HepG2 (cell line): ENCODE results near the gene ICE2. TPM values are rescaled to one million over a fixed set of nuclear protein-coding genes. Genes with fewer than 3 reads are reported as not detected.
A peak's percentile ranks its signal among the peaks of the same experiment; 100 is the strongest.

Experiments
- ATAC-seq: fragments of 200-7000 bp; cut with Tn5 transposase; 3 replicates; pipeline ENCODE4 v1.9.1; 2020; ENCODE audit warnings: mild to moderate bottlenecking, moderate library complexity
- BruUV-seq: library from RNA; stranded (reverse); fragments of 400-500 nt; replicated peaks from 2 replicates; lab custom pipeline; 2021; lab: Mats Ljungman, UMichigan
- CTCF ChIA-PET: fragments of 300-600 bp; formaldehyde crosslinking; extraction: SDS; loops from one replicate; lab custom pipeline; 2021; ENCODE audit warnings: low total read pairs, inconsistent platforms, low intra/inter-chr PET ratio; lab: Yijun Ruan, JAX
- POLR2A ChIA-PET: fragments of 350-600 bp; sonication (Branson Sonifier 250); formaldehyde crosslinking; loops from one replicate; lab custom pipeline; 2020; ENCODE audit warnings: antibody characterized with exemption, inconsistent platforms; lab: Yijun Ruan, JAX
- DNase-seq: peaks from one replicate; pipeline ENCODE4 v3.0.0-alpha.2; 2015; ENCODE audit warnings: low spot score
- FAIRE-seq: peaks from 3 replicates; lab custom pipeline; 2011; peaks lifted over from hg19 to GRCh38; lab: Jason Lieb, UNC
- H2AFZ ChIP-seq: one replicate; pipeline ENCODE4 v1.6.1; 2011; ENCODE audit warnings: low read length, inconsistent platforms
- H3K27ac ChIP-seq: fragments of 300-600 bp; 3 replicates; pipeline ENCODE4 v1.8.0; 2011; ENCODE audit warnings: mixed run types, mild to moderate bottlenecking, mixed read lengths, low read length, inconsistent platforms; ENCODE audit not compliant: insufficient read depth; ENCODE audit errors: extremely low read length
- H3K27me3 ChIP-seq, 2 experiments: fragments of 200-600 bp in 1 of 2; 2 replicates in 1 of 2; 3 replicates in 1 of 2; pipeline versions ENCODE4 v1.6.0 to v1.8.0; 2011; ENCODE audit warnings: low read length in 2 of 2, mild to moderate bottlenecking in 2 of 2, moderate library complexity in 2 of 2, inconsistent platforms in 1 of 2; ENCODE audit not compliant: insufficient read depth in 2 of 2, control insufficient read depth in 1 of 2
- H3K36me3 ChIP-seq, 2 experiments: fragments of 200-600 bp in 1 of 2; replicated peaks in 1 of 2; 2 replicates in 1 of 2; 3 replicates in 1 of 2; pipeline versions ENCODE4 v1.5.1 to v1.8.0; 2011; ENCODE audit warnings: low read length in 2 of 2, inconsistent platforms in 1 of 2; ENCODE audit not compliant: insufficient read depth in 2 of 2, control insufficient read depth in 1 of 2
- H3K4me1 ChIP-seq: 2 replicates; pipeline ENCODE4 v1.5.1; 2012; ENCODE audit warnings: low read length, inconsistent platforms; ENCODE audit not compliant: insufficient read depth
- H3K4me2 ChIP-seq: 2 replicates; pipeline ENCODE4 v1.6.0; 2011; ENCODE audit warnings: low read depth, low read length, inconsistent platforms
- H3K4me3 ChIP-seq, 3 experiments: fragments of 200-600 bp in 1 of 3; sonication (generic), shearing (Covaris generic) in 1 of 3; replicated peaks in 1 of 3; 2 replicates each; pipeline ENCODE4 v1.5.1; 2011 to 2016; ENCODE audit warnings: low read length in 3 of 3, inconsistent platforms in 2 of 3, low read depth in 2 of 3, mild to moderate bottlenecking in 2 of 3, control low read depth in 1 of 3, mixed read lengths in 1 of 3; ENCODE audit not compliant: insufficient read depth in 1 of 3
- H3K79me2 ChIP-seq: one replicate; pipeline ENCODE4 v1.6.1; 2011; ENCODE audit warnings: low read length, inconsistent platforms; ENCODE audit not compliant: insufficient read depth
- H3K9ac ChIP-seq: 2 replicates; pipeline ENCODE4 v1.6.0; 2011; ENCODE audit warnings: mild to moderate bottlenecking, low read depth, low read length, inconsistent platforms; ENCODE audit not compliant: insufficient read depth
- H3K9me3 ChIP-seq: 2 replicates; pipeline ENCODE4 v1.5.1; 2012; ENCODE audit warnings: mild to moderate bottlenecking, low read length
- H4K20me1 ChIP-seq: 2 replicates; pipeline ENCODE4 v1.6.0; 2011; ENCODE audit warnings: inconsistent platforms, mild to moderate bottlenecking, low read length, moderate library complexity; ENCODE audit not compliant: insufficient read depth
- WGBS: methylation state at CpG from one replicate; pipeline ENCODE4 v1.1.6; 2017; ENCODE audit warnings: low lambda C conversion rate; 5-methylcytosine and 5-hydroxymethylcytosine counted together
- in situ Hi-C: cut with HindIII; loops from 2 replicates; pipeline ENCODE4 v1.10.0; 2017; ENCODE audit warnings: low pct_unique_long_range_greater_than_20kb; ENCODE audit not compliant: extremely low pct_ligation_motif_present
- intact Hi-C: fragments of 100-400 bp; cut with micrococcal nuclease; formaldehyde crosslinking; loops from one replicate; pipeline ENCODE4 v1.10.0; 2022; ENCODE audit not compliant: unreplicated experiment
- polyA plus RNA-seq, 8 experiments: library from polyadenylated mRNA; depleted of rRNA in 3 of 8; stranded (reverse) in 7 of 8; unstranded in 1 of 8; fragments of >200 nt; fragmentation: Illumina TruSeq in 4 of 8; extraction: Trizol in 4 of 8; gene quantifications; 2 replicates each; pipeline versions ENCODE4 v1.2.1 to v1.2.3, GENCODE V29; 2011 to 2016; ENCODE audit warnings: low read depth in 4 of 8, missing spikeins in 1 of 8, mixed read lengths in 1 of 8; ENCODE audit not compliant: insufficient read depth in 1 of 8
- total RNA-seq, 5 experiments: library from RNA; depleted of rRNA; stranded (reverse); fragments of >200 nt; fragmentation: Illumina TruSeq; extraction: Trizol; gene quantifications; 2 replicates each; pipeline ENCODE4 v1.2.3, GENCODE V29; 2016; ENCODE audit warnings: low read depth in 1 of 5
- TF ChIP-seq, protein P1 (sequence below): sonication (generic); formaldehyde crosslinking; IDR thresholded peaks from 2 replicates; pipeline ENCODE4 v1.5.1; 2020; ENCODE audit warnings: mild to moderate bottlenecking, missing genetic modification reagents, moderate library complexity
- TF ChIP-seq, protein P2 (sequence below): sonication (generic); formaldehyde crosslinking; IDR thresholded peaks from 2 replicates; pipeline ENCODE4 v1.4.0; 2020; ENCODE audit warnings: mild to moderate bottlenecking, missing genetic modification reagents
- TF ChIP-seq, protein P3 (sequence below): sonication (generic); formaldehyde crosslinking; IDR thresholded peaks from 2 replicates; pipeline ENCODE4 v1.4.0; 2020; ENCODE audit warnings: missing genetic modification reagents, low read depth, mild to moderate bottlenecking, borderline replicate concordance

ICE2 gene
- total and polyA plus RNA-seq, 2 of the 13 experiments (the other 11 are each of a cell fraction or from before 2014, with no cell fraction given): 24.8 to 26.4 TPM

DNA sequence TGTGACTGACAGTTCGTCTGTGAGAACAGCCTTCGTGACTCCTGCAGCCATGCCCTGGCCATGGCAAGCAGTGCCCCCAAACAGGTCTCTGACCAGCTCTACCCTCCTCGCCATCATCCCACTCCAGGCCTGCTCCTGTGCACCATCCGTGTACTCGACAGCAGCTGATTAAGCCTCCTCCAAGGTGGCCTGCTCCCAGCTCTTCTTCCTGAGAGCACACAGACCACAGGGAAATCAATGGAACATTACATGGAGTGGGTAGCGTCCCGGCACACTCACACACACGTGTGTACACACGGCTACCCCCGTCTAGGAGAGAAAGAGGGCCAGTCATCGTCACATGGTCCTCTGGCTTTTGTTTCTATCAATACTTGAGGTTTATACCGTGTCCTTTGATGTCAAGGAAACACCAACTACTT lies 102.3 kb downstream of the ICE2 start:
- peaks cover 5 to 39% of the 10 kb centered on the region in 2 experiments for H3K36me3 ChIP-seq
- CTCF ChIA-PET: no interaction called here
- H3K4me2 ChIP-seq: no peak overlapping the region
- WGBS: 91% methylated on average over 12 of the region's 12 CpGs
- no peak for ATAC-seq
- H3K4me1 ChIP-seq: peaks cover 95% of the 10 kb centered on the region
- FAIRE-seq: no peak
- no TSS peak for BruUV-seq
- peak overlapping the region; percentile 26 for H3K27ac ChIP-seq
- H3K4me3 ChIP-seq: no peak overlapping the region
- no peaks in the 10 kb centered on the region for H3K27me3 ChIP-seq
- H3K79me2 ChIP-seq: peaks cover 28% of the 10 kb centered on the region
- no peaks in the 10 kb centered on the region for H4K20me1 ChIP-seq
- H3K9me3 ChIP-seq: no peaks in the 10 kb centered on the region
- TF ChIP-seq, protein P1, sequence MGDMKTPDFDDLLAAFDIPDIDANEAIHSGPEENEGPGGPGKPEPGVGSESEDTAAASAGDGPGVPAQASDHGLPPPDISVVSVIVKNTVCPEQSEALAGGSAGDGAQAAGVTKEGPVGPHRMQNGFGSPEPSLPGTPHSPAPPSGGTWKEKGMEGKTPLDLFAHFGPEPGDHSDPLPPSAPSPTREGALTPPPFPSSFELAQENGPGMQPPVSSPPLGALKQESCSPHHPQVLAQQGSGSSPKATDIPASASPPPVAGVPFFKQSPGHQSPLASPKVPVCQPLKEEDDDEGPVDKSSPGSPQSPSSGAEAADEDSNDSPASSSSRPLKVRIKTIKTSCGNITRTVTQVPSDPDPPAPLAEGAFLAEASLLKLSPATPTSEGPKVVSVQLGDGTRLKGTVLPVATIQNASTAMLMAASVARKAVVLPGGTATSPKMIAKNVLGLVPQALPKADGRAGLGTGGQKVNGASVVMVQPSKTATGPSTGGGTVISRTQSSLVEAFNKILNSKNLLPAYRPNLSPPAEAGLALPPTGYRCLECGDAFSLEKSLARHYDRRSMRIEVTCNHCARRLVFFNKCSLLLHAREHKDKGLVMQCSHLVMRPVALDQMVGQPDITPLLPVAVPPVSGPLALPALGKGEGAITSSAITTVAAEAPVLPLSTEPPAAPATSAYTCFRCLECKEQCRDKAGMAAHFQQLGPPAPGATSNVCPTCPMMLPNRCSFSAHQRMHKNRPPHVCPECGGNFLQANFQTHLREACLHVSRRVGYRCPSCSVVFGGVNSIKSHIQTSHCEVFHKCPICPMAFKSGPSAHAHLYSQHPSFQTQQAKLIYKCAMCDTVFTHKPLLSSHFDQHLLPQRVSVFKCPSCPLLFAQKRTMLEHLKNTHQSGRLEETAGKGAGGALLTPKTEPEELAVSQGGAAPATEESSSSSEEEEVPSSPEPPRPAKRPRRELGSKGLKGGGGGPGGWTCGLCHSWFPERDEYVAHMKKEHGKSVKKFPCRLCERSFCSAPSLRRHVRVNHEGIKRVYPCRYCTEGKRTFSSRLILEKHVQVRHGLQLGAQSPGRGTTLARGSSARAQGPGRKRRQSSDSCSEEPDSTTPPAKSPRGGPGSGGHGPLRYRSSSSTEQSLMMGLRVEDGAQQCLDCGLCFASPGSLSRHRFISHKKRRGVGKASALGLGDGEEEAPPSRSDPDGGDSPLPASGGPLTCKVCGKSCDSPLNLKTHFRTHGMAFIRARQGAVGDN: peak; percentile 20; the same call in 1 of the 2 replicates
- TF ChIP-seq, protein P2, sequence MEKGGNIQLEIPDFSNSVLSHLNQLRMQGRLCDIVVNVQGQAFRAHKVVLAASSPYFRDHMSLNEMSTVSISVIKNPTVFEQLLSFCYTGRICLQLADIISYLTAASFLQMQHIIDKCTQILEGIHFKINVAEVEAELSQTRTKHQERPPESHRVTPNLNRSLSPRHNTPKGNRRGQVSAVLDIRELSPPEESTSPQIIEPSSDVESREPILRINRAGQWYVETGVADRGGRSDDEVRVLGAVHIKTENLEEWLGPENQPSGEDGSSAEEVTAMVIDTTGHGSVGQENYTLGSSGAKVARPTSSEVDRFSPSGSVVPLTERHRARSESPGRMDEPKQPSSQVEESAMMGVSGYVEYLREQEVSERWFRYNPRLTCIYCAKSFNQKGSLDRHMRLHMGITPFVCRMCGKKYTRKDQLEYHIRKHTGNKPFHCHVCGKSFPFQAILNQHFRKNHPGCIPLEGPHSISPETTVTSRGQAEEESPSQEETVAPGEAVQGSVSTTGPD: no peak
- TF ChIP-seq, protein P3, sequence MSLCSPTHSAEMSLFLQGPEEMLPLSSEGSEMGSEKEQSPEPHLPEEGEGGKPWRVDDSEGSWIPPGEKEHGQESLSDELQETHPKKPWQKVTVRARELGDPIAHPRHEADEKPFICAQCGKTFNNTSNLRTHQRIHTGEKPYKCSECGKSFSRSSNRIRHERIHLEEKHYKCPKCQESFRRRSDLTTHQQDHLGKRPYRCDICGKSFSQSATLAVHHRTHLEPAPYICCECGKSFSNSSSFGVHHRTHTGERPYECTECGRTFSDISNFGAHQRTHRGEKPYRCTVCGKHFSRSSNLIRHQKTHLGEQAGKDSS: no peak
- DNase-seq: no peak
- intact Hi-C loops: no loop called here
- no peak overlapping the region for H2AFZ ChIP-seq
- no peak overlapping the region for H3K9ac ChIP-seq
- in situ Hi-C loops: no loop called here
- POLR2A ChIA-PET: interaction anchor here (5.0 to 5.2 kb wide), 2 partner anchors 17 to 26 kb away, joined by 59 to 117 read pairs; no protein-coding TSS in a partner anchor
